CD4-positive, alpha-beta T cell treated with Interleukin-15 for 1 hour (primary cell): ENCODE data around the gene CARD16.
"Not testable (repeated sequence)": the region's sequence is repeated elsewhere in the genome, so short reads cannot be mapped to it uniquely, and the experiment has no call there.

Experiments
- DNase-seq: peaks from one replicate; pipeline ENCODE4 v3.0.0-alpha.2; 2020

The CARD16 gene

GRCh38 chr11:105046898-105047579, 1.9 kb upstream of the CARD16 start:
- DNase-seq = no peak

GRCh38 chr11:105045676-105046296, 651 bp upstream of the CARD16 start:
- no peak for DNase-seq

- no peak for DNase-seq
Observed at GRCh38 chr11:105042178-105042577, 3.0 kb downstream of the CARD16 start.

GRCh38 chr11:105040703-105041102, 4.4 kb downstream of the CARD16 start:
- no peak for DNase-seq

- DNase-seq = peak; percentile 22
Observed at GRCh38 chr11:105034813-105035620, 10.1 kb downstream of the CARD16 start, which contains the start of gene CASP1. CASP1 (minus strand) TSS chr11:105035144; CDS start chr11:105035113, 31 bp downstream.

- DNase-seq = not testable (repeated sequence)
Observed at GRCh38 chr11:105034388-105034787, 10.7 kb downstream of the CARD16 start.

- DNase-seq = no peak
Observed at GRCh38 chr11:105033781-105034180, 11.4 kb downstream of the CARD16 start.

GRCh38 chr11:105033343-105033742, 11.8 kb downstream of the CARD16 start:
- peak; percentile 49 for DNase-seq

GRCh38 chr11:105032495-105032894, 12.6 kb downstream of the CARD16 start:
- DNase-seq = no peak

GRCh38 chr11:105027678-105028077, 17.5 kb downstream of the CARD16 start:
- DNase-seq = no peak

- no peak for DNase-seq
Observed at GRCh38 chr11:105024394-105024793, 20.7 kb downstream of the CARD16 start.

GRCh38 chr11:105023003-105023402, 22.1 kb downstream of the CARD16 start, which contains the start of gene CASP5:
CASP5 (minus strand) TSS chr11:105023168; CDS start chr11:105023136, 32 bp downstream.
- DNase-seq = no peak

- no peak for DNase-seq
Observed at GRCh38 chr11:105022527-105022926, 22.6 kb downstream of the CARD16 start.

- DNase-seq = no peak
Observed at GRCh38 chr11:105007463-105007862, 37.7 kb downstream of the CARD16 start.

GRCh38 chr11:105005451-105005845, 39.7 kb downstream of the CARD16 start:
- DNase-seq = no peak

GRCh38 chr11:105004021-105004420, 41.1 kb downstream of the CARD16 start:
- no peak for DNase-seq

GRCh38 chr11:105003151-105003550, 42.0 kb downstream of the CARD16 start:
- no peak for DNase-seq

GRCh38 chr11:105000797-105001196, 44.3 kb downstream of the CARD16 start:
- DNase-seq = peak; percentile 42

- no peak for DNase-seq
Observed at GRCh38 chr11:105000167-105000566, 45.0 kb downstream of the CARD16 start.

GRCh38 chr11:104999721-105000120, 45.4 kb downstream of the CARD16 start:
- no peak for DNase-seq

GRCh38 chr11:104997288-104997687, 47.8 kb downstream of the CARD16 start:
- no peak for DNase-seq

GRCh38 chr11:104995001-104995408, 50.1 kb downstream of the CARD16 start:
- DNase-seq = no peak

GRCh38 chr11:104992781-104993180, 52.4 kb downstream of the CARD16 start:
- no peak for DNase-seq

GRCh38 chr11:104991994-104992393, 53.1 kb downstream of the CARD16 start:
- DNase-seq = no peak
